GM12892 (cell line): ENCODE data around the gene LPAR5.

Experiments
- POLR2A ChIP-seq: IDR thresholded peaks from 2 replicates; pipeline ENCODE4 v1.6.1; 2011; ENCODE audit warnings: low read depth, low read length, control low read depth
- POLR2AphosphoS5 ChIP-seq: IDR thresholded peaks from 2 replicates; pipeline ENCODE4 v1.6.1; 2011; ENCODE audit warnings: low read depth, low read length, control low read depth

DNA sequence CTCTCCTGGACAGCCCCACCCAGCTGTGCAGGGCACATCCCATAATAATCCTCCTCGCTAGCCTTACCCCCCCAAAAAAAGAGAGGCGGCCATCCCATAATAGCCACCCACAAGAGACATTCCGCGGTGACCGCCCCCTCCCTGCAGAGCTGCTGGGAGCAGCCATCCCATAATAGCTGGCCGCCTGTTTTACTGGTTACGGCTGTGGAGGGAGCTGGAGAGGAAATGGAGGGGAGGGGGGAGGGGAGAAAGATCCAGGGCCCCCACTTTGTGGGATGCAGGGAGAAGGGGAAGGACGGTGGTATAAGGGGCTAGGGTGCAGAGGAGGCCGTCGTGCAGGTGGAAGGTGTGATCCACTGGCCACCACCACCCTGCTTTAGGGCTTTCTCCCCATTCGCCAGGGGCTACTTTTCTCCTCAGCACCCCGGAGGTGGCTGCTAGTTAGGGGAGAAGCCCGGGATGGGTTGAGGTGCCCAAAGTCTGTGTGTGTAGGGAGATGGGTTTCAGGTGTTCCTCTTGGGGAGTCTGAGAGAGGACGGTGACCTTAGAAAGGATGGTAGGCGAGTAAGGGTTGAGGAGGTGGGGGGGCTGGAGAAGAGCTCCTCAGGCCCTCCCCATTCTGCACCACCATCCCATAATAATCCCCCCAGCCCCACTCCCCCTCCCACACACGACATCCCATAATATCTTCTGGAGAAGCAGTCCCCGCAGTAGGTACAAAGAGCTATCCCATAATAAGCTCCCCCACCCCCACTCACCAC, 22.6 kb downstream of the LPAR5 start:
- TF ChIP-seq POLR2A (no peak; the same call in 1 of the 2 replicates), POLR2AphosphoS5 (no peak)
